Erythroblast (primary cell): Measurements from ENCODE around the gene FAM83B.

ENCODE experiments used
- GATA1 ChIP-seq: IDR thresholded peaks from 2 replicates; pipeline ENCODE4 v1.6.1; 2011; ENCODE audit warnings: low read depth, mild to moderate bottlenecking, control low read depth, low read length, moderate library complexity
- POLR2A ChIP-seq: IDR thresholded peaks from 2 replicates; pipeline ENCODE4 v1.6.1; 2011; ENCODE audit warnings: mild to moderate bottlenecking, low read length

DNA sequence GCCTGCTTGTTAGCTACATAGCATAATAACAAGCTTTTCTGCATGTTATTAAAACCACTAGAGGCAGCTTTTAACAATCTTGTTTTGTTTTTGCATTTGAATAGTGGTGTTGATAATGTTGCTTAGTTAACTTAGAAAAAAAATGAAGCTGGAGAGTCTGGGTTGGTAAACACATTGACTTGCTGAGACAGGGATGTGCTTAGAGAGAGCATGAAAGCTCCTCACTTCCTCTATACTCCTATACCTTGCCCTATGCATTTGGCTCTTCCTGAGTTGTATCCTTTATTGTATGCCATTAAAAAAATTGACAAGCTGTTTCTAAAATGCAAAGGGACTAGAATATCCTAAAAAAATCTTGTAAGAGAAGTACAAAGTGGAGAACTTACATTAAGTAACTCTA is 13.6 kb downstream of the FAM83B start:
- no peak for TF ChIP-seq POLR2A
- no peak for TF ChIP-seq GATA1
